Measurements from ENCODE around the gene MACROH2A2. TPM values are rescaled to one million over a fixed set of nuclear protein-coding genes. Genes with fewer than 3 reads are reported as not detected.

MACROH2A2 gene
- total and polyA plus RNA-seq, 2 of the 13 experiments (the other 11 are each of a cell fraction or from before 2014, with no cell fraction given): 9.8 to 43.1 TPM

GRCh38 chr10:70087616-70088307 is 35.1 kb downstream of the MACROH2A2 start (continued):
- TF ChIP-seq HINFP (CRISPR knock-in tag; IDR thresholded peaks at IDR 0.05; ENCODE audit: low read depth) (no peak), ZBTB21 (CRISPR knock-in tag; IDR thresholded peaks at IDR 0.05) (no peak), NCOA1 (CRISPR knock-in tag; IDR thresholded peaks at IDR 0.05) (no peak)

- intact Hi-C loops (cut with micrococcal nuclease; ENCODE audit: unreplicated experiment): loop anchor here (5.0 kb wide), 1 partner anchor 36 kb away; the partner anchor contains the start of gene MACROH2A2
- Histone ChIP-seq H3K4me2 (ENCODE audit: low read depth, low read length) (no peak overlapping the region), H3K4me1 (ENCODE audit: insufficient read depth, low read length) (peaks cover 95% of the 10 kb centered on the region), H3K27me3 (ENCODE audit: control insufficient read depth in 1 of 2, insufficient read depth in 2 of 2, low read length in 2 of 2) (no peaks in the 10 kb centered on the region), H3K4me3 (replicated peaks in 1 of 3; ENCODE audit: insufficient read depth in 1 of 3, low read depth in 2 of 3, low read length in 3 of 3) (no peak overlapping the region), H3K36me3 (replicated peaks in 1 of 2; ENCODE audit: control insufficient read depth in 1 of 2, insufficient read depth in 2 of 2, low read length in 2 of 2) (peaks cover 0 to 10% of the 10 kb centered on the region in 2 experiments; a peak in 2 of 5 replicates), H3K9me3 (ENCODE audit: low read length) (no peaks in the 10 kb centered on the region), H3K9ac (ENCODE audit: insufficient read depth, low read depth, low read length) (no peak overlapping the region), H2AFZ (ENCODE audit: low read length) (no peak overlapping the region), H3K79me2 (ENCODE audit: insufficient read depth, low read length) (no peaks in the 10 kb centered on the region), H4K20me1 (ENCODE audit: insufficient read depth, low read length) (no peaks in the 10 kb centered on the region), H3K27ac (ENCODE audit: extremely low read length, insufficient read depth, low read length) (no peak overlapping the region)
- in situ Hi-C loops (cut with HindIII; ENCODE audit: extremely low pct_ligation_motif_present, low pct_unique_long_range_greater_than_20kb): no loop called here
- WGBS (ENCODE audit: low lambda C conversion rate): 94% methylated on average over 3 of the region's 3 CpGs
- no peak for ATAC-seq
- no peak for DNase-seq (ENCODE audit: low spot score)
- POLR2A ChIA-PET: no interaction called here
- FAIRE-seq: no peak
- BruUV-seq (replicated peaks): no TSS peak
- CTCF ChIA-PET (ENCODE audit: low intra/inter-chr PET ratio, low total read pairs): no interaction called here
- no peak for TF ChIP-seq ATF7 (IDR thresholded peaks at IDR 0.05)
- TF ChIP-seq ATF7 (CRISPR knock-in tag; IDR thresholded peaks at IDR 0.05): no peak
- TF ChIP-seq MEIS2 (CRISPR knock-in tag; IDR thresholded peaks at IDR 0.05): no peak
- TF ChIP-seq SRY (CRISPR knock-in tag; IDR thresholded peaks at IDR 0.05): no peak
- TF ChIP-seq CENPX (CRISPR knock-in tag; IDR thresholded peaks at IDR 0.05): no peak
- no peak for TF ChIP-seq ZNF367 (CRISPR knock-in tag; IDR thresholded peaks at IDR 0.05; ENCODE audit: borderline replicate concordance)
- no peak for TF ChIP-seq ZBED4 (CRISPR knock-in tag; IDR thresholded peaks at IDR 0.05; ENCODE audit: borderline replicate concordance)
- no peak for TF ChIP-seq ETV6 (CRISPR knock-in tag; conservative IDR thresholded peaks at IDR 0.05)
- TF ChIP-seq ZNF672 (CRISPR knock-in tag; IDR thresholded peaks at IDR 0.05): no peak
- no peak for TF ChIP-seq ZNF567 (CRISPR knock-in tag; IDR thresholded peaks at IDR 0.05; ENCODE audit: borderline replicate concordance)
- no peak for TF ChIP-seq PHF21A (CRISPR knock-in tag; IDR thresholded peaks at IDR 0.05)
- no peak for TF ChIP-seq SYNCRIP (IDR thresholded peaks at IDR 0.05; ENCODE audit: insufficient read depth, low read depth, low read length)
- no peak for TF ChIP-seq ZFP41 (CRISPR knock-in tag; IDR thresholded peaks at IDR 0.05; ENCODE audit: borderline replicate concordance)
- no peak for TF ChIP-seq SKI (IDR thresholded peaks at IDR 0.05; ENCODE audit: partially characterized antibody)
- TF ChIP-seq PLSCR1 (CRISPR knock-in tag; IDR thresholded peaks at IDR 0.05; ENCODE audit: borderline replicate concordance): no peak
- no peak for TF ChIP-seq TEAD3 (CRISPR knock-in tag; optimal IDR thresholded peaks at IDR 0.05; ENCODE audit: borderline replicate concordance)
Measured at GRCh38 chr10:70088308-70088698, 35.7 kb downstream of the MACROH2A2 start.
